LoVo (cell line): ENCODE measurements around the gene SCGB3A1.

Source experiments
- DNase-seq: peaks from one replicate; pipeline ENCODE4 v3.0.0-alpha.2; 2016; ENCODE audit warnings: low spot score

The SCGB3A1 gene

GRCh38 chr5:180625125-180625790 lies 34.0 kb upstream of the SCGB3A1 start:
- DNase-seq = no peak

GRCh38 chr5:180624587-180624986 lies 33.3 kb upstream of the SCGB3A1 start:
- DNase-seq = no peak

GRCh38 chr5:180623844-180624243 lies 32.5 kb upstream of the SCGB3A1 start:
- no peak for DNase-seq

- no peak for DNase-seq
Observed at GRCh38 chr5:180623411-180623834, 32.1 kb upstream of the SCGB3A1 start.

- DNase-seq = no peak
Observed at GRCh38 chr5:180622910-180623309, 31.6 kb upstream of the SCGB3A1 start.

- no peak for DNase-seq
Observed at GRCh38 chr5:180621311-180621710, 30.0 kb upstream of the SCGB3A1 start.

- no peak for DNase-seq
Observed at GRCh38 chr5:180620014-180620413, 28.7 kb upstream of the SCGB3A1 start.

GRCh38 chr5:180619563-180619915 lies 28.2 kb upstream of the SCGB3A1 start:
- no peak for DNase-seq

- no peak for DNase-seq
Observed at GRCh38 chr5:180618829-180619562, 27.7 kb upstream of the SCGB3A1 start.

- no peak for DNase-seq
Observed at GRCh38 chr5:180618487-180618828, 27.2 kb upstream of the SCGB3A1 start.

- no peak for DNase-seq
Observed at GRCh38 chr5:180613814-180614188, 22.5 kb upstream of the SCGB3A1 start.

GRCh38 chr5:180613188-180613813 lies 22.0 kb upstream of the SCGB3A1 start:
- no peak for DNase-seq

GRCh38 chr5:180612683-180613082 lies 21.4 kb upstream of the SCGB3A1 start:
- DNase-seq = no peak

GRCh38 chr5:180611140-180611850 lies 20.0 kb upstream of the SCGB3A1 start:
- no peak for DNase-seq

- no peak for DNase-seq
Observed at GRCh38 chr5:180609817-180610550, 18.7 kb upstream of the SCGB3A1 start.

GRCh38 chr5:180609386-180609785 lies 18.1 kb upstream of the SCGB3A1 start:
- DNase-seq = no peak

GRCh38 chr5:180608572-180609310 lies 17.4 kb upstream of the SCGB3A1 start:
- no peak for DNase-seq

- DNase-seq = no peak
Observed at GRCh38 chr5:180607861-180608571, 16.7 kb upstream of the SCGB3A1 start.

- no peak for DNase-seq
Observed at GRCh38 chr5:180606215-180606785, 15.0 kb upstream of the SCGB3A1 start.

GRCh38 chr5:180605554-180606214 lies 14.4 kb upstream of the SCGB3A1 start:
- DNase-seq = peak; percentile 63
